NT2/D1 (cell line): ENCODE data around the gene TBC1D16.

ENCODE experiments used
- DNase-seq: peaks from one replicate; pipeline ENCODE4 v3.0.0-alpha.2; 2011; ENCODE audit warnings: low read depth, low spot score
- H3K27me3 ChIP-seq: 2 replicates; pipeline ENCODE4 v1.6.0; 2011; ENCODE audit warnings: mild to moderate bottlenecking; ENCODE audit not compliant: insufficient read length, insufficient read depth
- H3K36me3 ChIP-seq: 2 replicates; pipeline ENCODE4 v1.6.1; 2011; ENCODE audit warnings: mild to moderate bottlenecking, low read length, mixed read lengths; ENCODE audit not compliant: insufficient read depth, insufficient read length
- H3K4me1 ChIP-seq: 2 replicates; pipeline ENCODE4 v1.5.1; 2011; ENCODE audit not compliant: insufficient read depth, insufficient read length
- H3K4me3 ChIP-seq: 2 replicates; pipeline ENCODE4 v1.5.1; 2011; ENCODE audit warnings: low read depth; ENCODE audit not compliant: insufficient read length
- H3K9ac ChIP-seq: 2 replicates; pipeline ENCODE4 v1.6.0; 2011; ENCODE audit warnings: low read depth; ENCODE audit not compliant: insufficient read length
- H3K9me3 ChIP-seq: 2 replicates; pipeline ENCODE4 v1.5.1; 2011; ENCODE audit warnings: mild to moderate bottlenecking, low read length; ENCODE audit not compliant: insufficient read depth
- SUZ12 ChIP-seq: IDR thresholded peaks from 2 replicates; pipeline ENCODE4 v1.6.1; 2011; ENCODE audit not compliant: insufficient read length, insufficient read depth; ENCODE audit errors: extremely low read depth
- YY1 ChIP-seq: IDR thresholded peaks from 2 replicates; pipeline ENCODE4 v1.6.1; 2011; ENCODE audit not compliant: insufficient read length, insufficient read depth
- ZNF274 ChIP-seq: IDR thresholded peaks from 2 replicates; pipeline ENCODE4 v1.6.1; 2011; ENCODE audit warnings: mild to moderate bottlenecking, low read depth, low read length

Gene TBC1D16

DNA sequence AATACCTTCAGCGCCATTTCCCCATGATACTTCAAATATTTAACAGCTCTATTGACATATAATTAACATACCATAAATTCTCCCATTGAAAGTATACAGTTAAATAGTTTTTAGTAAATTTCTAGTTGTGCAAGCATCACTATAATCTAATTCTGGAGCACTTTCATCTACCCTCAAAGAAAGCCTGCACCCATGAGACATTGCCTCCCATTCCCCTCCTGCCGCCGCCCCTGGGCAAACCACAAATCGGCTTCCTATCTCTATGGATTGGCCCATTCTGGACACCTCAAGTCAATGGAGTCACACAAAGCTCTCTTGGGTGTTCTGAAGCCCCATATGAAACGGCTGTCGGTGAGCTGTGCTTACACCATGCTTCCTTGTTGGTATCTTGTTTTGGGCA, 119.2 kb downstream of the TBC1D16 start:
- TF ChIP-seq ZNF274 (no peak), SUZ12 (no peak), YY1 (no peak)
- Histone ChIP-seq H3K9me3 (no peaks in the 10 kb centered on the region), H3K9ac (no peak overlapping the region), H3K36me3 (no peaks in the 10 kb centered on the region), H3K27me3 (peaks cover 12% of the 10 kb centered on the region), H3K4me3 (no peak overlapping the region), H3K4me1 (peaks cover 12% of the 10 kb centered on the region)
- no peak for DNase-seq

- H3K36me3 ChIP-seq = no peaks in the 10 kb centered on the region
- H3K27me3 ChIP-seq = peaks cover 7% of the 10 kb centered on the region
- no peak overlapping the region for H3K9ac ChIP-seq
- TF ChIP-seq ZNF274 (no peak), YY1 (no peak), SUZ12 (no peak)
- no peak for DNase-seq
- no peak overlapping the region for H3K4me3 ChIP-seq
- H3K4me1 ChIP-seq = peaks cover 12% of the 10 kb centered on the region
- H3K9me3 ChIP-seq = no peaks in the 10 kb centered on the region
Measured at GRCh38 chr17:79915850-79916430, 119.7 kb downstream of the TBC1D16 start.

DNA sequence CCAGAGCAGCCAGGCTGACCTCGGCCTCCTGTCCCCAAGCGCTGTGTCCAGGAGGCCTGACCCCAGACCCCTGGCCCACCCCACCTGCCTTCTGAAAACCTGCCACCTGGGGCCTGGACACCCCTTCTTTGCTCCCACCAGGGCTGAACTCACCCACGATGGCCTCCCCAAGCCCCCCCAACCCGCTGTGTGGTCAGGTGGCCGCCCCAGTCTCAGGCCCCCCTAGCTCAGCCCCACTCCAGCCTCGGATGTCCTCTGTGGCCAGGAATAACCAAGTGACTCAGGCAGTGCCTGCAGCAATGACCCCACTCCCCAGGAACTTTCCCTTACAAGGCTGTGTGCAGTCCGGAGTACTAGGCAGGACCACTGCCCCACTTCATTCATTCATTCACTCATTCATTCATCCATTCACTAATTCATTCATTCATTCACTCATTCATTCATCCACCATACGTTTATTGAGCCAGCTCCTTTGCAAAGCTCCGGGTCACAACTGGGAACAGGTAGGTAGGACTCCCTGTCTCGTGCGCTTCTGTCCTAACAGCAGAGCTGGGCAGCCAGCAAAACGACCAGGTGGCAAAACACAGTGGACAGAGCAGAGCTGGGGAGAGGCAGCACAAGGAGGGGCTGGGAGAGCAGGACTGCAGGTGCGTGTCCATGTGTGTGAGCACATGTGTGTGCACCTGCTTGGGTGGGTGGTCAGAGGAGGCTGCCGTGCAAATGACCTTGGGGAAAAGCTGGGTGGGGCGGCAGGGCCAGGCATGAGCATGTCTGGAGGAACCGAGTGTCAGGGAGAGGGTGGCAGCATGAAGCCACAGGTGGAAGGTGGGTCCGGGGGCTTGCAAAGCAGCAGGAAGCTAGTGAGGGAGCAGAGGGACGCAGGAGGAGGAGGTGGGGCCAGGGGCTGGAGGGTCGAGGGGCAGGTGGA, 120.6 kb downstream of the TBC1D16 start:
- H3K27me3 ChIP-seq = peaks cover 6% of the 10 kb centered on the region
- no peak for DNase-seq
- TF ChIP-seq SUZ12 = no peak
- H3K4me1 ChIP-seq = peaks cover 8% of the 10 kb centered on the region
- no peaks in the 10 kb centered on the region for H3K9me3 ChIP-seq
- no peak overlapping the region for H3K4me3 ChIP-seq
- no peaks in the 10 kb centered on the region for H3K36me3 ChIP-seq
- H3K9ac ChIP-seq = no peak overlapping the region

DNA sequence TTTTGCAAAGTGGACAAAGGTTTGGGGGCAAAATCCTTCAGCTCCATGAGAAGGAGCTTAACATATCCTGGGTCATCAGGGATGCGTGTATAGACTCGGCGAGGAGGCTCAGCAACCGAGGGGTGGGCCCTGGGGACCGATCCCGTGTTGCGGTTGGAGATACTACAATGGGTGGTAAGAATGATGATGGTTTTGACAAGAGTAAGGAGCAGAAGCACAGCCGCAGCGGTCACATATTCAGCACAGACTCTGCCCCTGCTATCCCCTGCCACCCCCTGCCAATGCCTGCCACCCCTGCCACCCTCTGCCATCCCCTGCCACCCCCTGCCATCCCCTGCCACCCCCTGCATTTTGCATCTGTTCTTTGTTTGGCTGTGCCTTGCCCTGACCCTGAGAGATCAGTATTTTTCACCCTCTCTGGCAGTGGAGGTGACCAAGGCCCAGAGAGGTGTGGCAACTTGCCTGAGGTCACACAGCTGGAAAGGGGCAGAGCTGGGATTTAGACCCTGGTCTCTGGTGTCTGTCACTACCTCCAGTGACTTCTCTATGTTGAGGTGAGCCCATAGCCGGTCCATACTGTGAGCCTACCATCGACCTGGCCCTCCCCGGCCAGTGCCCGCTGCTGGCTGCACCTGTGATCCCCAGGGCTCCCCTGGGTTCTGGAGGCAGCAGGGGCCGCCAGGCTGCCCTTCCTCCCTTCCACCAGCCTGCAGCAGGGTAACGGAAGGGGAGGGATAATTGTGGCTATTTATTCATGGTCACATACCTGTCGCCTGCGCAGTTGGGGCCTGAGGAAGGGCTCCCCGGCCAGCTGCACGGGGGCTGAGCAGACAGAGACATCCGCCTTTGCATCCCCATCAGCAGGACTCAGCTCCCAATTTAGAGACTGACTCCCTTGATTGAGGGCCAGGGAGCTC, 121.5 kb downstream of the TBC1D16 start:
- Histone ChIP-seq H3K9me3 (no peaks in the 10 kb centered on the region), H3K36me3 (no peaks in the 10 kb centered on the region), H3K27me3 (peaks cover 6% of the 10 kb centered on the region), H3K4me1 (peaks cover 8% of the 10 kb centered on the region), H3K9ac (no peak overlapping the region), H3K4me3 (no peak overlapping the region)
- TF ChIP-seq YY1 = no peak
- TF ChIP-seq SUZ12 = no peak
- TF ChIP-seq ZNF274 = no peak
- no peak for DNase-seq

DNA sequence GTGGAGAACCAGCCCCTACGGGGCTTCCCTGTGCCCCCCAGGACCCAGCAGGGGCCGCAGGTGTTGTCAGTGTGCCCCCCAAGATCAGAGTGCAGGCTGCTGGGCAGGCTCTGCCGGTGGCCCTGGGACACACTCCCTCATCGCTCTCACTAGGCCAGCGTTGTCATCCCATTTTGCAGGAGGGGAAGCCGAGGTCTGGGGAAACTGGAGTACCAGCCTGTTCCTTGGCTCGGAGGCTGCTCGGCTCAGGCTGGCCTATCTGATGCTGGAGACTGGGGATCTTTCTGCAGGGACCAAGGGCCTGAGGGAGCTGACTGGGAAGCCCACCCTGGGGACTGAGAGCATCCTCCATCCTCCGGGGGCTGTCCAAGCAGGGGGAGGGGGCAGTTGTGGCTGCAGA, 122.2 kb downstream of the TBC1D16 start:
- no peaks in the 10 kb centered on the region for H3K36me3 ChIP-seq
- H3K27me3 ChIP-seq = peaks cover 6% of the 10 kb centered on the region
- peak overlapping the region; percentile 8 for H3K9ac ChIP-seq
- no peak for TF ChIP-seq SUZ12
- no peaks in the 10 kb centered on the region for H3K9me3 ChIP-seq
- no peak for DNase-seq
- H3K4me1 ChIP-seq = peaks cover 8% of the 10 kb centered on the region
- no peak overlapping the region for H3K4me3 ChIP-seq

GRCh38 chr17:79912552-79913330, 122.9 kb downstream of the TBC1D16 start:
- H3K9me3 ChIP-seq = no peaks in the 10 kb centered on the region
- H3K9ac ChIP-seq = peak overlapping the region; percentile 8
- no peak overlapping the region for H3K4me3 ChIP-seq
- no peaks in the 10 kb centered on the region for H3K36me3 ChIP-seq
- H3K27me3 ChIP-seq = peaks cover 5% of the 10 kb centered on the region
- H3K4me1 ChIP-seq = peaks cover 8% of the 10 kb centered on the region
- DNase-seq = no peak
- TF ChIP-seq SUZ12 (no peak), ZNF274 (no peak), YY1 (no peak)
